ENCODE data around the gene ZNF414.

Gene ZNF414

GRCh38 chr19:8463365-8463764, 50.6 kb downstream of the ZNF414 start:
- DNase-seq (ENCODE audit: low read depth, low spot score), result no peak

DNA sequence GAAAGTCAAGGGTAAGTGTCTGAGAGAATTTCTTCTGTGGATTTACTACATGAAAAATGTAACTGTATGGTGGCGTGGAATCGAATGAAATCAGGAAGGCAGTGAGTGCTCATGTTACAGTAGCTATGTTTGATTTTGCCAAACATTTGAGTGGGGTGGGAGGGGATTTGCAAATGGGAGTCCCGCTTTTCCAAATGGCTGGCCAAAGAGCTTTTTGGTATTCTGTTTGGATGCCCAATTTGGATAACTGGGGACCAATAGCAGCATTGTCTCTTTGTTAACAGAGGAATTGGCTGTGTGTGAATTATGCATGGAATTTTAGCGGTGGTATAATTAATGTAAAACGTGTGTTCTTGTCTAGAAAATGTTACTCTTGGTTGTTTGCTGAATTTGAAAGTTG, 51.4 kb downstream of the ZNF414 start:
- no peak for DNase-seq (ENCODE audit: low read depth, low spot score)

DNA sequence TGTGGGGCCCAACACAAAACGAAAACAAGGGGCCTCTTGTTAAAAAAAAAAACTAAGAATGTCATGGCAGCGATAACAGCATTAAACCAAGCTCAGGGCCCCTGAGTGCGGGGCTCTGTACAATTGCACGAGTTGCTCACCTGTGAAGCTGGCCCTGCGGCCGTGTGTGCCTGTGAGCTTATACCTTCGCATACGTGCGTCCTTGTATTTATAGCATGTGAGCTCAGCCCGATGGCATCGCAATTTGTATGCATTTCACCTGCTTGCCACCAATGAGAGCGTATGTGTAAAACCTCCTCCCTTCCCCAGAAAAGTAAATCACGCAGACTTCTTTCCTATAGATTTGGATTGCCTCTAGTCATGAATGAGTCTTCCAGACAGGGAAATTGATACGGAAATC, 52.1 kb downstream of the ZNF414 start:
- DNase-seq (ENCODE audit: low read depth, low spot score), result no peak

GRCh38 chr19:8461376-8461775, 52.6 kb downstream of the ZNF414 start:
- no peak for DNase-seq (ENCODE audit: low read depth, low spot score)

DNA sequence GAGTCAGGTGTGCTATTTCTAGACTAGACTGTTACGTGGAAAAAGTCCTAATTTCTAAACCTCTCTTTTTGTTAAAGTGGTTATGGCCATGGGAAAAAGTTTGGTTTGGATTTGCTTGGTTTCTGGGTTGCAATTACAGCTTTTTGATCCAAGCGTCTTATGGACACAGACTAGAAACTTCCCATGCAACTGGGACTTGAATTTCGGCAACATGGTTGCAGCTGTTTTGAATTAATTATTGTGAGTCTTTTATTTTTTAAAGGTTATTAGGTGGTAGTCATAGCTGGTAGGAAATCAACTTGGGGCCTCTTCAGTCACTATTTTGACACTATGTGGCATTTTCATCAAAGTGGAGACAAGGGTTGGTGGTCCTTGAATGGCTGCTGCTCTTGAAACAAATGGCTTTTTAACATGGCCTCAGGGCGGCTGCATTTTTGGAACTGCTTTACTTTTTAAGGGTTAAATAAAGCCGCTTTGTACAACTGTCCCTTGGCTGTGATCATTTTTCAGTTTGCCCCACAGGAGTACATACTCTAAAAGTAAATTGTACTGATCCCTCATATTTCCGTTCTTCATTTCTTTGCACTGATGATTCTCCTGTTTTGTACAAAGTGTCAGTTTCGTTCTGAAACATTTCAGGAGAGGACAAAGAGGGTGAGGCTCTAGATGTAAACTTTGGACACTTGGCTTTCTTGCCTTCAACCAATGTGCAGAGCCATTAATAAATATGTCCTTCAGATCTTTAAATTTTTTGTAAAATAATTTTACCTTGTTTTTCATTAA, 53.3 kb downstream of the ZNF414 start:
- no peak for DNase-seq (ENCODE audit: low read depth, low spot score)

All from ELF-1 (cell line).